Measurements from ENCODE around the gene SNTB2.

- TF ChIP-seq POLR2A (IDR thresholded peaks at IDR 0.05; ENCODE audit: insufficient read depth in 1 of 2, low read depth in 2 of 2, low read length in 2 of 2) (no peak), BHLHE40 (IDR thresholded peaks at IDR 0.05; ENCODE audit: low read length) (no peak), MXI1 (IDR thresholded peaks at IDR 0.05; ENCODE audit: borderline replicate concordance, low read depth, low read length) (no peak), CTCF (CRISPR knock-in tag; IDR thresholded peaks at IDR 0.05) (no peak), ETV5 (CRISPR knock-in tag; IDR thresholded peaks at IDR 0.05; ENCODE audit: borderline replicate concordance) (no peak), MLX (CRISPR knock-in tag; IDR thresholded peaks at IDR 0.05) (no peak), SIX4 (CRISPR knock-in tag; IDR thresholded peaks at IDR 0.05) (no peak), SIN3A (IDR thresholded peaks at IDR 0.05; ENCODE audit: borderline replicate concordance, low read depth, low read length) (no peak)
Observed at GRCh38 chr16:69199382-69199781, 12.4 kb downstream of the SNTB2 start.
